ENCODE measurements around the gene LAMTOR3. TPM values are rescaled to one million over a fixed set of nuclear protein-coding genes. Genes with fewer than 3 reads are reported as not detected.

Gene LAMTOR3
- total and polyA plus RNA-seq, 11 donors, result 26.6 to 40.0 (median 34.1) TPM

DNA sequence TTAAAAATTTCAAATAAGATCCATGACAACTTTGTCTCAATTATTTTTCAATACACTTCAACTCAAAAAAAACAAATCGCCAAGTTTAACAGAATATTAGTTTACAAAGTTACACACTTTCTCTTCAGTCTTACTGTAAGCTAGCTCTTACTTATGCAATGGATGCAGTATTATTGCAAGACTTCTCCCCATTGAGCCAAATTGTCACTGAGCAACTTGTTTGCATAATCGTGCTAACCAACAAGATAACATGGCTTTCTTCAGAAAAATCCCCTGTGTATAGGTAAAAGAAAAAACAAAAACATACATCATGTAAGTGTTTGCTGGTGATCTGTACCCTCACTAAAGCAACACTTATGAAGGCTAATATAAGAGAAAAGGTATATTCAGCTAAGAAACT, 33.3 kb upstream of the LAMTOR3 start:
- intact Hi-C loops (cut with DNase I), result no loop called here
- no peak overlapping the region for H3K27ac ChIP-seq
- ATAC-seq, result no peak
- H3K9me3 ChIP-seq, result no peaks in the 10 kb centered on the region
- 83 to 90% (median 88%) methylated on average over 2 of the region's 2 CpGs for WGBS, 4 donors
- H3K36me3 ChIP-seq, result peaks cover 0 to 58% (median 20%) of the 10 kb centered on the region in 9 donors
- no peak for DNase-seq
- no peaks in the 10 kb centered on the region for H3K27me3 ChIP-seq
- no peak for TF ChIP-seq POLR2A (IDR thresholded peaks at IDR 0.05)
- TF ChIP-seq, protein P1, sequence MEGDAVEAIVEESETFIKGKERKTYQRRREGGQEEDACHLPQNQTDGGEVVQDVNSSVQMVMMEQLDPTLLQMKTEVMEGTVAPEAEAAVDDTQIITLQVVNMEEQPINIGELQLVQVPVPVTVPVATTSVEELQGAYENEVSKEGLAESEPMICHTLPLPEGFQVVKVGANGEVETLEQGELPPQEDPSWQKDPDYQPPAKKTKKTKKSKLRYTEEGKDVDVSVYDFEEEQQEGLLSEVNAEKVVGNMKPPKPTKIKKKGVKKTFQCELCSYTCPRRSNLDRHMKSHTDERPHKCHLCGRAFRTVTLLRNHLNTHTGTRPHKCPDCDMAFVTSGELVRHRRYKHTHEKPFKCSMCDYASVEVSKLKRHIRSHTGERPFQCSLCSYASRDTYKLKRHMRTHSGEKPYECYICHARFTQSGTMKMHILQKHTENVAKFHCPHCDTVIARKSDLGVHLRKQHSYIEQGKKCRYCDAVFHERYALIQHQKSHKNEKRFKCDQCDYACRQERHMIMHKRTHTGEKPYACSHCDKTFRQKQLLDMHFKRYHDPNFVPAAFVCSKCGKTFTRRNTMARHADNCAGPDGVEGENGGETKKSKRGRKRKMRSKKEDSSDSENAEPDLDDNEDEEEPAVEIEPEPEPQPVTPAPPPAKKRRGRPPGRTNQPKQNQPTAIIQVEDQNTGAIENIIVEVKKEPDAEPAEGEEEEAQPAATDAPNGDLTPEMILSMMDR (IDR thresholded peaks at IDR 0.05), result no peak
- no peak overlapping the region for H3K4me3 ChIP-seq
- peaks cover 0 to 7% (median 0%) of the 10 kb centered on the region in 12 donors for H3K4me1 ChIP-seq

DNA sequence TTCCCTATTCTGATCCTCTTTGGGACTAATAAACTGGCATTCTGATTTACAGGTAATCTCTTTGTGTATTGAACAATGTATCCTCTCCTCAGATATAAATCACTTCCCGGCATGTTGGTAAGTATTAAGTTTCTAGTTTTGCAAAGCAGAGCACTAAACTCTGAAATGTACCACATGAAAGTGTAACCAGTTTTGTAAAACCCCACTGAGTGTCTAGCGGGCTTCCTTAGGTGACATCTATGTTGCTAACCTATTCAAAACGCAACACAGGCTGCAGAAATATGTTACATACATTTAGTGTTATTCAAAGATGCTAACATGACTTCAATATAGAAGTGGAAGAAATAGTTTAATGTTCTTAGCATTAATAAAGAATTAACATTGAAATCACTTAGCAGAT, 26.9 kb upstream of the LAMTOR3 start:
- H3K4me3 ChIP-seq, result no peak overlapping the region
- H3K27me3 ChIP-seq, result no peaks in the 10 kb centered on the region
- no peak for TF ChIP-seq POLR2A (IDR thresholded peaks at IDR 0.05)
- TF ChIP-seq, protein P1 (IDR thresholded peaks at IDR 0.05), result no peak
- DNase-seq (no peak), ATAC-seq (no peak)
- intact Hi-C loops (cut with DNase I), result no loop called here
- no peak overlapping the region for H3K27ac ChIP-seq
- H3K9me3 ChIP-seq, result peaks cover 0 to 13% (median 2%) of the 10 kb centered on the region in 12 donors
- peaks cover 0 to 81% (median 67%) of the 10 kb centered on the region in 9 donors for H3K36me3 ChIP-seq
- WGBS, 4 donors, result 96 to 100% (median 97%) methylated on average over 3 of the region's 3 CpGs
- H3K4me1 ChIP-seq, result no peaks in the 10 kb centered on the region

- TF ChIP-seq POLR2A (IDR thresholded peaks at IDR 0.05), result no peak
- TF ChIP-seq, protein P1 (IDR thresholded peaks at IDR 0.05), result no peak
- 89 to 100% (median 96%) methylated on average over 2 of the region's 2 CpGs for WGBS, 4 donors
- Histone ChIP-seq H3K27ac (no peak overlapping the region), H3K4me3 (no peak overlapping the region), H3K27me3 (no peaks in the 10 kb centered on the region), H3K36me3 (peaks cover 0 to 80% (median 60%) of the 10 kb centered on the region in 9 donors), H3K9me3 (peaks cover 0 to 13% (median 2%) of the 10 kb centered on the region in 12 donors), H3K4me1 (no peaks in the 10 kb centered on the region)
- ATAC-seq (no peak), DNase-seq (no peak)
- intact Hi-C loops (cut with DNase I), result no loop called here
Observed at GRCh38 chr4:99918656-99919055, 24.4 kb upstream of the LAMTOR3 start.

DNA sequence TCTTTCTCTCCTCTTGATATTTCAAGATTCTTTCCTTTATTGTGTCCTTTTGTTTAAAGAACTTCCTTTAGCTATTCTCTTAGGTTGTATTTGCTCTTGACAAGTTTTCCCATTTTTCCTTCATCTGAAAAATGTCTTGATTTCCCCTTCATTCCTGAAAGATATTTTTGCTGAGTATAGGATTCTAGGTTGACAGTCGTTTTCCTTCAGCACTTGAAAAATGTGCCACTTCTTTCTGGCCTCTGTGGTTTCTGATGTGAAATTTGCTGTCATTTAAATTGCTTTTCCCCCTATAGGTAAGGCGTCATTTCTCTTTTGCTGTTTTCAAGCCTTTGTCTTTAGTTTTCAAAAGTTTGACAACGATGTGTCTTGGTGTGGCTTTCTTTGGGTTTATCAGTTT, 23.3 kb upstream of the LAMTOR3 start:
- no peak for ATAC-seq
- Histone ChIP-seq H3K36me3 (peaks cover 0 to 76% (median 55%) of the 10 kb centered on the region in 9 donors), H3K4me1 (no peaks in the 10 kb centered on the region), H3K27me3 (no peaks in the 10 kb centered on the region), H3K27ac (no peak overlapping the region), H3K9me3 (peaks cover 0 to 13% (median 2%) of the 10 kb centered on the region in 12 donors), H3K4me3 (no peak overlapping the region)
- DNase-seq, result no peak
- TF ChIP-seq, protein P1 (IDR thresholded peaks at IDR 0.05), result no peak
- no peak for TF ChIP-seq POLR2A (IDR thresholded peaks at IDR 0.05)
- intact Hi-C loops (cut with DNase I), result no loop called here
- WGBS, 4 donors, result 95 to 98% (median 98%) methylated on average over 3 of the region's 3 CpGs

All from heart left ventricle (tissue), 16 donors.